Liver (tissue), 3 donors: ENCODE data around the gene NUBPL.

Source experiments
- EGR1 ChIP-seq, 2 donors: IDR thresholded peaks; 2 replicates each; pipeline ENCODE4 v1.6.1; 2016 to 2018; ENCODE audit warnings: antibody characterized with exemption in 2 of 2, low read depth in 2 of 2
- JUND ChIP-seq, 2 donors: IDR thresholded peaks; 2 replicates each; pipeline ENCODE4 v1.6.1; 2016; ENCODE audit warnings: antibody characterized with exemption in 2 of 2
- RXRA ChIP-seq, 2 donors: IDR thresholded peaks; 2 replicates each; pipeline ENCODE4 v1.6.1; 2017 to 2018; ENCODE audit warnings: antibody characterized with exemption in 2 of 2, mild to moderate bottlenecking in 1 of 2
- TF ChIP-seq, protein P1 (sequence below): fragments of 150-350 bp; IDR thresholded peaks from 2 replicates; pipeline ENCODE4 v1.5.1; 2017; ENCODE audit warnings: improper control_type of control experiment, low read depth, low read length; ENCODE audit not compliant: missing input control
- donor health status: healthy.
- donor health status: healthy.

DNA sequence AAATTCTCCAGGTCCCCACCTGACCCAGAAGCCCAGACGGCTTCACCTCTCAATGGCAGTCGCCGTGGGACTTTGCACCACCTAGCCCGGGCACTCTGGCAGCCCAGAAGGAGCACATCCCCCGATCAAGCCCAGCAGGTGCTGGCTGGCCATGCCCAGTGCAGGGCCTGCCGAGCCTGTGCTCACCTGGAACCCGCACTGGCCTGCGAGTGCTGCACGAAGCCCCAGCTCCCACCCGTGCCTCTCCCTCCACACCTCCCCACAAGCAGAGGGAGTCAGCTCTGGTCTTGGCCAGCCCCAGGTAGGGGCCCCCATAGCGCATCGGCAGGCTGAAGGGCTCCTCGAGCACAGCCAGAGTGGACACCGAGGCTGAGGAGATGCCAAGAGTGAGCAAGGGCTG, 144.5 kb downstream of the NUBPL start:
- no peak for TF ChIP-seq JUND (IDR thresholded peaks at IDR 0.05)
- TF ChIP-seq, protein P1, sequence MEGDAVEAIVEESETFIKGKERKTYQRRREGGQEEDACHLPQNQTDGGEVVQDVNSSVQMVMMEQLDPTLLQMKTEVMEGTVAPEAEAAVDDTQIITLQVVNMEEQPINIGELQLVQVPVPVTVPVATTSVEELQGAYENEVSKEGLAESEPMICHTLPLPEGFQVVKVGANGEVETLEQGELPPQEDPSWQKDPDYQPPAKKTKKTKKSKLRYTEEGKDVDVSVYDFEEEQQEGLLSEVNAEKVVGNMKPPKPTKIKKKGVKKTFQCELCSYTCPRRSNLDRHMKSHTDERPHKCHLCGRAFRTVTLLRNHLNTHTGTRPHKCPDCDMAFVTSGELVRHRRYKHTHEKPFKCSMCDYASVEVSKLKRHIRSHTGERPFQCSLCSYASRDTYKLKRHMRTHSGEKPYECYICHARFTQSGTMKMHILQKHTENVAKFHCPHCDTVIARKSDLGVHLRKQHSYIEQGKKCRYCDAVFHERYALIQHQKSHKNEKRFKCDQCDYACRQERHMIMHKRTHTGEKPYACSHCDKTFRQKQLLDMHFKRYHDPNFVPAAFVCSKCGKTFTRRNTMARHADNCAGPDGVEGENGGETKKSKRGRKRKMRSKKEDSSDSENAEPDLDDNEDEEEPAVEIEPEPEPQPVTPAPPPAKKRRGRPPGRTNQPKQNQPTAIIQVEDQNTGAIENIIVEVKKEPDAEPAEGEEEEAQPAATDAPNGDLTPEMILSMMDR = no peak
- TF ChIP-seq EGR1 (IDR thresholded peaks at IDR 0.05; ENCODE audit: low read depth in 2 of 2) = no peak
- TF ChIP-seq RXRA (IDR thresholded peaks at IDR 0.05) = no peak
